CD4-positive, alpha-beta T cell treated with Interleukin-10 for 1 hour (primary cell): ENCODE results near the gene OR52N4.
A peak's percentile ranks its signal among the peaks of the same experiment; 100 is the strongest.
"Not testable (repeated sequence)": the region's sequence is repeated elsewhere in the genome, so short reads cannot be mapped to it uniquely, and the experiment has no call there.

Experiments used
- DNase-seq: peaks from one replicate; pipeline ENCODE4 v3.0.0-alpha.2; 2020

Gene OR52N4

GRCh38 chr11:5753943-5754342, at the start of gene OR52N4:
OR52N4 (plus strand) TSS chr11:5754243; CDS start chr11:5754741, 498 bp downstream.
- no peak for DNase-seq

GRCh38 chr11:5705688-5706087, 48.4 kb upstream of the OR52N4 start:
- DNase-seq = no peak

GRCh38 chr11:5712507-5712906, 41.5 kb upstream of the OR52N4 start:
- DNase-seq = peak; percentile 36

GRCh38 chr11:5713695-5714094, 40.3 kb upstream of the OR52N4 start:
- no peak for DNase-seq

GRCh38 chr11:5716518-5716917, 37.5 kb upstream of the OR52N4 start:
- not testable (repeated sequence) for DNase-seq

GRCh38 chr11:5719703-5720495, 34.1 kb upstream of the OR52N4 start:
- DNase-seq = no peak

GRCh38 chr11:5722622-5723021, 31.4 kb upstream of the OR52N4 start:
- no peak for DNase-seq

- DNase-seq = no peak
Measured at GRCh38 chr11:5726351-5726750, 27.7 kb upstream of the OR52N4 start.

GRCh38 chr11:5727691-5728090, 26.4 kb upstream of the OR52N4 start:
- DNase-seq = no peak

- no peak for DNase-seq
Measured at GRCh38 chr11:5736396-5736795, 17.6 kb upstream of the OR52N4 start, which contains the start of gene OR56B1. OR56B1 (plus strand) TSS chr11:5736448; CDS start chr11:5736517, 69 bp downstream.

- no peak for DNase-seq
Measured at GRCh38 chr11:5737091-5737490, 17.0 kb upstream of the OR52N4 start.

GRCh38 chr11:5737670-5738392, 16.2 kb upstream of the OR52N4 start:
- no peak for DNase-seq

GRCh38 chr11:5738431-5738830, 15.6 kb upstream of the OR52N4 start:
- no peak for DNase-seq

- DNase-seq = no peak
Measured at GRCh38 chr11:5746614-5747013, 7.4 kb upstream of the OR52N4 start.

- DNase-seq = no peak
Measured at GRCh38 chr11:5749836-5750235, 4.2 kb upstream of the OR52N4 start.

- DNase-seq = no peak
Measured at GRCh38 chr11:5767056-5767455, 13.0 kb downstream of the OR52N4 start.

- no peak for DNase-seq
Measured at GRCh38 chr11:5783255-5783654, 29.2 kb downstream of the OR52N4 start, which contains the start of gene OR52N5. OR52N5 (minus strand) TSS chr11:5783355; CDS start chr11:5778634, 4,721 bp downstream.

- no peak for DNase-seq
Measured at GRCh38 chr11:5791165-5791564, 37.1 kb downstream of the OR52N4 start, which contains the start of gene OR52N1. OR52N1 (minus strand) TSS chr11:5791265; CDS start chr11:5788816, 2,449 bp downstream.

- DNase-seq = no peak
Measured at GRCh38 chr11:5796541-5796940, 42.5 kb downstream of the OR52N4 start.

- no peak for DNase-seq
Measured at GRCh38 chr11:5803982-5804381, 49.9 kb downstream of the OR52N4 start.
